Stimulated activated naive CD8-positive, alpha-beta T cell treated with anti-CD3 and anti-CD28 coated beads, Interleukin-15, Interleukin-2, amounts not matched to agents 100 ng/mL and 50 ng/mL, for 24 hours (primary cell): ENCODE measurements around the gene SSRP1.

Experiments
- H3K27ac Mint-ChIP-seq: one replicate; pipeline ENCODE4 v1.8.0; 2021; ENCODE audit warnings: mild to moderate bottlenecking, mixed read lengths
- H3K27me3 Mint-ChIP-seq: one replicate; pipeline ENCODE4 v1.8.0; 2021; ENCODE audit warnings: mixed read lengths
- H3K36me3 Mint-ChIP-seq: one replicate; pipeline ENCODE4 v1.8.0; 2021; ENCODE audit warnings: low read depth, mixed read lengths
- H3K4me1 Mint-ChIP-seq: one replicate; pipeline ENCODE4 v1.8.0; 2021; ENCODE audit warnings: low read depth, mixed read lengths
- H3K4me3 Mint-ChIP-seq: one replicate; pipeline ENCODE4 v1.8.0; 2021; ENCODE audit warnings: mild to moderate bottlenecking, mixed read lengths
- H3K9me3 Mint-ChIP-seq: one replicate; pipeline ENCODE4 v1.8.0; 2021; ENCODE audit warnings: mixed read lengths

The SSRP1 gene

DNA sequence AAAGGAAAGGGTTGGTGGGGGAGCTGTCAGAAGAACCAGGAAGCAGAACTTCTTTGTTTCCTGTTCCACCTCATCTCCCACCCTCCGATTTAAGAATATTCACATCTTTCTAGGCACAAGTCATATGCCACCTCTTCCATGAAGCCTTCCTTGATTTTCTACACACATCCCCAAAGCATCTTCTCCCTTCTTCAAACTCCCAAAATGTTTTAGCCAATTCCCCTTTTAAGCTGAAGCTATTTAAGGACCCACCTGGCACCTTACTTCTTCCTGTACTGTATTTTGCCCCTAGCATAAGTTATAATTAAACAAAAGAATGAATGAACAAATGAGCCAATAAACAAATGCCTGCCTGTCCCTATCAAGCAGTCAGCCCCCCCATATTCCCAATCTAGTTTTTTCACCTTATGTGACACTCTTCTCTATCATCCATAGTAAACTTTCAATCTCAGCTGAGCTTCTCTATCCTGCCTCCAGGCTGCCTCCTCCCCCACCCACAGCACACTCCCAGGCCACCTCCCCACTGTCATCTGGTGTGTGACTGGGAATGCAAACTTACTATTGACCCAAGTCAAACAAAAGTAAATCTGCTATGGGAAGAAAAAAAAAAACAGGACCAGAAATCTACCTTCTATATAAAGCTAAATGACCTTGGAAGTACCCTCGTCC, 14.8 kb downstream of the SSRP1 start:
- Mint-ChIP-seq H3K9me3 (no peaks in the 10 kb centered on the region), H3K4me1 (peaks cover 31% of the 10 kb centered on the region), H3K27ac (peak overlapping the region; percentile 19), H3K4me3 (no peak overlapping the region), H3K36me3 (peaks cover 15% of the 10 kb centered on the region), H3K27me3 (no peaks in the 10 kb centered on the region)

GRCh38 chr11:57320067-57320718, 15.5 kb downstream of the SSRP1 start:
- H3K9me3 Mint-ChIP-seq, result no peaks in the 10 kb centered on the region
- H3K27ac Mint-ChIP-seq, result no peak overlapping the region
- no peaks in the 10 kb centered on the region for H3K27me3 Mint-ChIP-seq
- peaks cover 8% of the 10 kb centered on the region for H3K36me3 Mint-ChIP-seq
- no peak overlapping the region for H3K4me3 Mint-ChIP-seq
- H3K4me1 Mint-ChIP-seq, result peaks cover 24% of the 10 kb centered on the region

DNA sequence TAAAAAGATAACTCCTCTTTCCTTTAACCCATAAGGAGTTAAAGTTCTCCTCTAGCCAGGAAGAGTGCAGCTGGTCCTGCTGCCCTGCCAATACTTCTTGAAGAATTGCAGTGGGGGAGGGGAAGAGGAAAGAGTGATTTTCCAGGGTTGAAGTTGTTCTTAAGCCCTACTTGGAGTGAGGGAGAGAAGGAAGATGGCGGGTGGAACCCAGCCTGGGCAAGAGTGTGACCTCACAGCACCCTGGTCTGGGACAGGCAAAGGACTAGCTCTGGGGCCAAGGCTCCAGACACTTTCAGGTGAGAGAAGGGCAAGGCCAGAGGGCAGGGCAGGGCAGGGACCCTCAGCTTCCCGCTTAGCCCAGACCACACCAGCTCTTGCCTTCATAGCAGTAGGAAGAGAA, 17.5 kb downstream of the SSRP1 start:
- H3K4me3 Mint-ChIP-seq, result no peak overlapping the region
- peaks cover 12% of the 10 kb centered on the region for H3K4me1 Mint-ChIP-seq
- no peaks in the 10 kb centered on the region for H3K9me3 Mint-ChIP-seq
- no peak overlapping the region for H3K27ac Mint-ChIP-seq
- no peaks in the 10 kb centered on the region for H3K27me3 Mint-ChIP-seq
- peaks cover 7% of the 10 kb centered on the region for H3K36me3 Mint-ChIP-seq

DNA sequence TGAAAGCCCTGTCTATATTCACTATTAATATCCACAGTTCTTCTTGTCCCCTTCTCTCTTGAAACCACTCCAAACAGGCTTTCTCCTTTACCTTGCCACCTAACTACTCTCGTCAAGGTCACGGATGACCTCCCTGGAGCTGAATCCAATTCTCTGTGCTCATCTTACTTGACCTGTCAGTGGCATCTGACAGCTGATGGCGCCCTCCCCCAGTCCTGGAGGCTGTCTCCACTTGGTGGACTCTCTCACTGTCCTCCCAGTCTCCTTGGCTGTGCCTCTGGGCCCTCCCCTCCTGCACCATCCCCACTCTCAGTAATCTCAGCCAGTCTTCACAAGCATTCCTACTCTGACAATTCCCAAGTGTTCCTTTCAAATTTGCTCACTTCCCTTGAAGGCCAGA, 19.7 kb downstream of the SSRP1 start:
- Mint-ChIP-seq H3K4me3 (no peak overlapping the region), H3K27me3 (no peaks in the 10 kb centered on the region), H3K9me3 (no peaks in the 10 kb centered on the region), H3K36me3 (peaks cover 11% of the 10 kb centered on the region), H3K4me1 (peaks cover 10% of the 10 kb centered on the region), H3K27ac (no peak overlapping the region)

- H3K36me3 Mint-ChIP-seq, result peaks cover 6% of the 10 kb centered on the region
- no peak overlapping the region for H3K27ac Mint-ChIP-seq
- peaks cover 15% of the 10 kb centered on the region for H3K4me1 Mint-ChIP-seq
- no peaks in the 10 kb centered on the region for H3K27me3 Mint-ChIP-seq
- no peaks in the 10 kb centered on the region for H3K9me3 Mint-ChIP-seq
- H3K4me3 Mint-ChIP-seq, result no peak overlapping the region
Observed at GRCh38 chr11:57315491-57315890, 20.2 kb downstream of the SSRP1 start.

DNA sequence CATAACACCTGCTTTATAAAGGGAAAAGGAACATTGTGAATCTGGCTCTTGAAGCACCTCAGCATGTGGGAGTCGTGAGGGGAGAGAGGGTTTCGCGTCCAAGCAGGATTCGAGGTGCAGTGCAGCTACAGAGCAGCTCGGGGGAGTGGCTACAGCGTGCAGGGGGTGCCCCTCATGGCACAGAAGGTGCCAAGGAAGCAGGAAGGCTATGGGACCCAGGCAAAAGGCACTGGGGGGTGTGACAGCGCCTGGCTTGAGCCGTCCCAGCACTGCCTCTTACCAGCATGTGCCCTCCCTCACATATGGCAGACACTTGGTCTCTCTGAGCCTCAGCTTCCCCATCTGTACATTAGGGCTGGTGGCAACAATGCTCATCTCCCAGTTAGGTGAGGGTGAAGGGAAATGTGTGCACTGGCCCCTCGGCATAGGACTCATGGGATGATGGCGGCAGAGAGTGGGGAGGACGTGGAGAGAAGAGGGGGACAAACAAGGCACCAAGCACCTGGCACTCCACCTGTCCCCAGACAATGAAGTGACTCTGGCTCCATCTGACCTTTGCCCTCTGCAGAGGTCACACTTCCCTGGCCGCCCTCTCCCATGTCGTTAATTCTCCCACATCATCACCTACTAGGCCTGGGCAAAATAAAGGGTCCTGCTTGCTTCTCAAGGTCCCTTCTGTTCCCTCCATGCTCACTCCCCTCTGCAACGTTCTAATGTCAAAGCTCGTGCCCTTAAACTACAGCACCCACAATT, 21.3 kb downstream of the SSRP1 start:
- no peaks in the 10 kb centered on the region for H3K9me3 Mint-ChIP-seq
- no peaks in the 10 kb centered on the region for H3K27me3 Mint-ChIP-seq
- no peak overlapping the region for H3K27ac Mint-ChIP-seq
- peaks cover 15% of the 10 kb centered on the region for H3K4me1 Mint-ChIP-seq
- no peak overlapping the region for H3K4me3 Mint-ChIP-seq
- peaks cover 15% of the 10 kb centered on the region for H3K36me3 Mint-ChIP-seq

GRCh38 chr11:57313788-57314135, 21.9 kb downstream of the SSRP1 start:
- Mint-ChIP-seq H3K4me3 (no peak overlapping the region), H3K4me1 (peaks cover 15% of the 10 kb centered on the region), H3K27ac (no peak overlapping the region), H3K27me3 (no peaks in the 10 kb centered on the region), H3K9me3 (no peaks in the 10 kb centered on the region), H3K36me3 (peaks cover 12% of the 10 kb centered on the region)

GRCh38 chr11:57313071-57313787, 22.5 kb downstream of the SSRP1 start:
- H3K4me1 Mint-ChIP-seq, result peaks cover 15% of the 10 kb centered on the region
- H3K9me3 Mint-ChIP-seq, result no peaks in the 10 kb centered on the region
- no peaks in the 10 kb centered on the region for H3K27me3 Mint-ChIP-seq
- H3K27ac Mint-ChIP-seq, result no peak overlapping the region
- no peak overlapping the region for H3K4me3 Mint-ChIP-seq
- H3K36me3 Mint-ChIP-seq, result peaks cover 12% of the 10 kb centered on the region

DNA sequence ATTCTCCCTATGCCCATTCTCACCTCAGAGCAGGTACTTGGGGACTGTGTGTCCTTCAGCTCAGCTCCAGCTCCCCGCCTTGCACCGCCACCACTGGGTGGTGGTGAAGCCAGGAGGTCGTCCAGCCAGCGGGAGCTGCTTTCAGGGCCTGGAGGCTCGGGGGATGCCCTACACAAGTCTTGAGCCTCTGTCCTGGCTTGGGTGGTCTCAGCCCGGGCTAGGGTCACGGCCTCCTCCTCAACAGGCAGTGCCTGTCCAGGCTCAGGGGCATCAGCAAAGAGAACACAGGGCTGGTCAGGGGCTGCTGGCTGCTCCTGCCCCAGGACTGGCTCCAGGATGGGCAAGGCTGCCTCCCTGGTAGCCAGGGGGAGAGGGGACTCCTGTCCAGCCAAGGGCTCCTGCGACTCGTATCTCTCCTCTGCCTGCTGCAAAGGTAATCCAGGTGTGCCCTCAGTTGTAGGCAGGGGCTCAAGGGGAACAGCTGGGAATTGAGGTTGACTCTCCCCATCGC, 23.1 kb downstream of the SSRP1 start:
- peaks cover 15% of the 10 kb centered on the region for H3K4me1 Mint-ChIP-seq
- H3K27ac Mint-ChIP-seq, result no peak overlapping the region
- H3K27me3 Mint-ChIP-seq, result no peaks in the 10 kb centered on the region
- peaks cover 12% of the 10 kb centered on the region for H3K36me3 Mint-ChIP-seq
- H3K4me3 Mint-ChIP-seq, result no peak overlapping the region
- no peaks in the 10 kb centered on the region for H3K9me3 Mint-ChIP-seq

- H3K4me1 Mint-ChIP-seq, result peaks cover 15% of the 10 kb centered on the region
- H3K27me3 Mint-ChIP-seq, result no peaks in the 10 kb centered on the region
- H3K27ac Mint-ChIP-seq, result no peak overlapping the region
- no peaks in the 10 kb centered on the region for H3K9me3 Mint-ChIP-seq
- H3K4me3 Mint-ChIP-seq, result peak overlapping the region; percentile 30
- peaks cover 12% of the 10 kb centered on the region for H3K36me3 Mint-ChIP-seq
Observed at GRCh38 chr11:57311109-57311936, 24.4 kb downstream of the SSRP1 start.

GRCh38 chr11:57310630-57311086, 25.0 kb downstream of the SSRP1 start:
- Mint-ChIP-seq H3K4me1 (peaks cover 15% of the 10 kb centered on the region), H3K27ac (no peak overlapping the region), H3K4me3 (peak overlapping the region; percentile 30), H3K27me3 (no peaks in the 10 kb centered on the region), H3K36me3 (peaks cover 12% of the 10 kb centered on the region), H3K9me3 (no peaks in the 10 kb centered on the region)

DNA sequence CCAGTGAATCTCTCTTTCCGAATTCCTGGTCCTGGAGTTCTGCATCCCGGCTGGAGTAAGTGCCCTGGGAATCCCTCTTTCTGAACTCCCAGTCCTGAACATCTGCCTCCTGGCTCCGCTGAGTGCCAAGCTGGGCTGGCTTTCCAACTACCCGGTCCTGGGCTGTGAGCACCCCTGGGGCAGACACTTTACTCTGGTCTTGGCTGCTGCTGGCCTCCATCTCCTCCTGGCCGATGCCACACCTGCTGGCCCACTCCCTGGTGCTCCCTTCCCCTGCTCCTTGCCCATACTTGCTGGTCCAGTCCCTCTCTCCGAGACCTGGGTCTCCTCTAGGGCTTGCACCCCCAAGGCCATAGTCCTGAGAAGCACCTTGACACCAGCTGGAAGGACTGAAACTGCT, 25.6 kb downstream of the SSRP1 start:
- no peaks in the 10 kb centered on the region for H3K27me3 Mint-ChIP-seq
- no peak overlapping the region for H3K4me3 Mint-ChIP-seq
- H3K27ac Mint-ChIP-seq, result no peak overlapping the region
- H3K36me3 Mint-ChIP-seq, result peaks cover 12% of the 10 kb centered on the region
- H3K9me3 Mint-ChIP-seq, result no peaks in the 10 kb centered on the region
- peaks cover 15% of the 10 kb centered on the region for H3K4me1 Mint-ChIP-seq

DNA sequence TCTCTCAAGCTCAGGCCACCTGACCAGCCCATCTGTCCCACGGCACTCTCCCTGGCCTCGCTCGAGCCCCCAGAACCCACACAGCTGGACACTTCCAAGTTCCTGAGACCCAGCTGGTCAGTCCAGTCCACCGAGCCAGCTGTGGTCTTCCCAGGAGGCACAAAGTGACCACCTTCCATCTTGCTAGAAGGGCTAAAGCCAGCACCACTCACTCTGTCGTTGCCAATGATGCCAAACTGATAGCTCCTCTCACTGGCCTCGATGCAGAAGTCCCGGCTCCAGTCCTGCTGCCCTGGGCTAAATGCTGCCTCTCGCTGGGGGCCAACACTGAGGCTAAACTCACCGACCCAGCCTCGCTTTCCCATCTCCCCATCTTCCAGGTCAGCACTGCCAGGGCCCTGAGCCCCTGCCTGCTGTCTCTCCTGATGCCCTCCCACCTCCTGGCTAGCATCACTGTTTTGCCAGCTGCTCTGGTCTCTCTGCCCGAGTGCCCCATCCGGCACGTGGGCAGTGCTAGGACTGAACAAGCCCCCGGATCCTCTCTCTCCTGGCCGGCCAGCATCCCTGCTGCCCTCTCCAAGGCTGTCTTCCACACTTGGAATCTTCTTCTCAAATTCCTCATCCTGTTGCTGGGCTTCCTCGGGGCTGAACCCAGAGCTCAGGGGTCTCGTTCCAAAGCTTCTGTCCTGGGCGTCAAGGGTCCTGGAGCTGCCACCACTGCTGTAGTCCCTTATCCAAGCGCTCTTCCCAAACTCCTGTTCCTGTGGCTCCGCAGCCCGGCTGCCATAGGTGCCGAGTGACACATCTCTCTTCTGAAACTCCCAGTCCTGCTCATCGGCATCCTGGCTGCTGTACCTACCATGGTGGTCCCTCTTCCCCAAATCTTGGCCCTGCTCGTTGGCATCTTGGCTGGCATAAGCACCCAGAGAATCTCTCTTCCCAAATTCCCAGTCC, 26.3 kb downstream of the SSRP1 start:
- Mint-ChIP-seq H3K9me3 (no peaks in the 10 kb centered on the region), H3K4me3 (no peak overlapping the region), H3K27me3 (no peaks in the 10 kb centered on the region), H3K4me1 (peaks cover 15% of the 10 kb centered on the region), H3K27ac (no peak overlapping the region), H3K36me3 (peaks cover 12% of the 10 kb centered on the region)
